CD4-positive, alpha-beta T cell treated with Interleukin-10 for 1 hour (primary cell): ENCODE measurements around the gene JADE3.
A peak's percentile ranks its signal among the peaks of the same experiment; 100 is the strongest.
"Not testable (repeated sequence)": the region's sequence is repeated elsewhere in the genome, so short reads cannot be mapped to it uniquely, and the experiment has no call there.

ENCODE experiments used
- DNase-seq: peaks from one replicate; pipeline ENCODE4 v3.0.0-alpha.2; 2020

Gene JADE3

GRCh38 chrX:46938589-46938988, 26.4 kb downstream of the JADE3 start:
- DNase-seq, result no peak

- DNase-seq, result no peak
These were observed 29.1 kb downstream of the JADE3 start for GRCh38 chrX:46941341-46941740.

GRCh38 chrX:46953137-46953527, 40.9 kb downstream of the JADE3 start:
- DNase-seq, result no peak

DNA sequence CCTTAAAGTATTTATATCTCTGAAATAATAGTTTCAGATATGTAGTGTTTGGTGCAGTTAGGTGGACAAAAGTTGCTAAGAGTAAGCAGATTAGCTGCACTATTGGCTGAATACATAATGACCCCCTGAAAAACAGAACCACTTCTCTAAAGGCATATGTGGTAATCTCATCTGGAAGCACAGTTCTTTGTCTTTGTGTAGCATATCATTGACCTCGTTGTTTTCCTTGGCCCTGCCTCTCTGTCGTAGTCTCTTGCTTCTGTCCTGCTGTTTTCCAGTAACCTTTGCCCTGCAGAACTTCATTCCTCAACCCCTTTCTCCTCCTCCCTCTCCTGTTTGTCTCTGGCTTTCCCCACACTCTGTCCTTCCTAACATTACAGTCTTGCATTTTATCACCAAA, 41.4 kb downstream of the JADE3 start:
- no peak for DNase-seq

DNA sequence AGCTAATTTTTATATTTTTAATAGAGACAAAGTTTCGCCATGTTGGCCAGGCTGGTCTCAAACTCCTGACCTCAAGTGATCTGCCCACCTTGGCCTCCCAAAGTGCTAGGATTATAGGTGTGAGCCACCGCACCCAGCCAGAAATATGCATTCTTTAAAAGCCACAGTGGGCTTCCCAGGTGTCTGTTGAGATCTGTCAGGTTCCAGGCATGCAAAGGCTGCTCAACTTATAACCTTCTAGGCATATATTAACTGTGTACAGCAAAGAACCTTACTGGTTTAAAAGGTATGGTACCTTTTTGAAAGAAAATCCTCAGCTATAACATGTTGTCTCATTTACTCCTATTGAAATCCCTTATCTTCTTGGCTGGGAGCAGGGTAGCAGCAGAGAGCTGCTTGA, 42.5 kb downstream of the JADE3 start:
- no peak for DNase-seq

GRCh38 chrX:46956589-46956988, 44.4 kb downstream of the JADE3 start:
- not testable (repeated sequence) for DNase-seq

GRCh38 chrX:46957297-46957696, 45.1 kb downstream of the JADE3 start:
- DNase-seq, result no peak

DNA sequence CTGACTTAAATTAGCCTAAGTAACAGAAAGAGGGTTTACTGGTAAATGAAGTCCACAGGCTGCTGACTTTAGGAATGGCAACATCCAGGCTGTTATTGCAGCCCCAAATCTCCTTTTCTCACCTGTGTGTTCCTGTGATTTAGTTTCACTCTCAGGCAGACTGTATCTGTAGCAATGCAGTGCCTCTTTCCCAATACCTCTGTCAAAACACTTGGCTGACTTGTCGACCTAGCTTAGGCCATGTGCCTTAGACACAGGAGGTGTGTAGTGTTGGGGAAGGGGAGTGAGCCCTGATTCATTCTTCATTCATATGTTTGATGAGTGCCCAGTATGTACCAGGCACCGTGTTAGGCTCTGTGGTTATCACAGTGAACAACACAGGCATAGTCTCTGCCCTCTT, 46.9 kb downstream of the JADE3 start:
- no peak for DNase-seq

DNA sequence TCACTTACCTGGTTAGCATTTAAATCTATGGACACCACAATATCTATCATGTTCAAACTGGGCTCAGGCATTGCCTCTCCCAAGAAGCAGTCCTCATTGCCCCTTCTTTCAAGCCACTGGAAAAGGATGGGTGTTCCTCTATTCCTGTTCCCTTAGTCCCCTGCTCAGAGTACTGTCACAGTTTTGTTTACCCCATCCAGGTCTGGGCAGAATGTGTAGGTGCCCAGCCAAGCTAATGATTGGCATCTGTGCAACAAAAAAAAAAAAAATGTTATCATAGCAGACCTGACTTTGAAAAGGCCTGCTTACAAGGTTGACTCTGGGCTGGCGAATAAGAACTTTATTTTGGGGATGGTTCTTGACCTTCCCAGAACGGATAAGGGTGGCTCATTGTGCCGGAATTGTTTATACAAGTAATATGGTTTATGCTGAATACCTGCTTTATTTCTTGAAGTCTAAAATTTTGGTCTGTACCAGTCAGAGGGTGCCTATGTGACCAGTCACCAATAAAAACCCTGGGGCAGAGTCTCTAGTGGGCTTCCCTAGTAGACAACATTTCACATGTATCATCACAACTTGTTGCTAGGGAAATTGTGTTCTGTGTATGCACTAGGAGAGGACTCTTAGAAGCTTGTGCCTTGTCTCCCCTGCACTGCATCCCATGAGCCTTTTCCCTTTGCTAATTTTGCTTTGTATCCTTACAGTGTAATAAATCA, 47.9 kb downstream of the JADE3 start:
- no peak for DNase-seq

DNA sequence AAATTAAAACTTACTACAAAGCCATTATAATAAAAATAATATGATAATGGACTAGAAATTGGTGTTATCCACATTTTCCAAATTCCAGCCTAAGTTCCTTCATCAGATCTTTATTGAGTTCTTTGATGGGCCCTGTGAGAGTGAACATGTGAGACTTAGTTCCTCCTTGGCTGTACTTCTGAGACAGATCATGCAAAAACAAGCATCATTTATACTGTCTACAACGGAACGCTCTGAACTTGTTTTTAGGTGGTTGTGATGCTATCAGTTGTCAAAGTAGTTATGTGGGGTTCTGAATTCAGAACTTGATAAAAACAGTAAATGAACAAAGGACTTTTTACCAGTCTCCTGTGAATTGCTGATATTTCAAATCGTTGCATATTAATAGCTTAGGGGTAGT, 48.9 kb downstream of the JADE3 start:
- DNase-seq, result no peak

DNA sequence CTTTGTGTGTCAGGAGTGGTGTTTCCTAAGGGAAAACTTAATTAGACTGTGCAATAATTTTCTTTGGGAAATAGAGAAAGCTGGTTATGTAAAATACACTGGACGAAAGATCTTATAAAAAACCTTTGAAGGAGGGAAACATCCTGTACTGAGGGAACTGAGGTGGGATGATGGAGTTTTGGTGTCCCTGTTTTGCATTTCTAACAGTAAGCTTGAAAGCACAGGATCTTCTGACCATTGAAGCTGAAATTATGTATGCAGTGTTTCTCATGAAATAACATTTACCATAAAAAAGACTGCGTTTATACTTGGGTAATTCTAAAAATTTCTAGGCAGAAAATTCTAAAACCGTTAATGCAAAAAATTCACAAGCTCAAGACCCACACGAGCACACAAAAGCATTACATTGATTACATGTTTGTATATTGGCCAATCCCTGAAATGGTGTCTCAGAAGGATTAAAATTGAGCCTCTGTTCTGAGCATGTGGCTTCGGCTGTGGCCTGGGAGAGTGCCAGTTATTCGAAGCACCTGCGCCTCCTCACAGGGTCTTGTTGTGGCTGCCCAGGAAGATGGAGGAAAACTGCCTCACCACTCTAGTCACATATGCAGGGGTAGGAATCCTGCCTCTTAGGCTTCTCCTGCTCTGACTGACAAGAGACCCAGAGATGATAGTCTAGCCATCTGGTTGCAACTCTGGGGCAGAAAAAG, 49.5 kb downstream of the JADE3 start:
- no peak for DNase-seq

- DNase-seq, result no peak
These were observed 53.0 kb downstream of the JADE3 start for GRCh38 chrX:46965125-46965758.

DNA sequence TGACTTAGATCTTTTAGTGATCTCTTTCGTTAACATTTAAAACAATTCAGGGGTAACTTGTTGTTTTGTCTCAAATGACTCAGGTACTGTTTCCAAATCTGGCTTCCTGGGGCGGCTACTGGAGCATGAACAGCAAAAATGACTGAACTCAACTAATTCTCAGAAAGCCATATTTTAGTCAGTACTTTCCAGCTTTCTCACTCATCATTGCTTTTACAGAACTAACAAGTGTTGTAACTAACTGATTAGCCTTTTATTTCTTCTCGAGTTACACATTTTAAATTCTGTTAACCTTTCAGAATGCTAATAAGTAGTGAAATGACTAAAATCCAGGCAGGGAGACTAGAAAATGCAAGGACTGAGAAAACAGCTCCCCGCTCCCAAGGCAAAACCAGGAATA, 55.3 kb downstream of the JADE3 start:
- no peak for DNase-seq

- DNase-seq, result not testable (repeated sequence)
These were observed 64.8 kb downstream of the JADE3 start for GRCh38 chrX:46977046-46977445.

DNA sequence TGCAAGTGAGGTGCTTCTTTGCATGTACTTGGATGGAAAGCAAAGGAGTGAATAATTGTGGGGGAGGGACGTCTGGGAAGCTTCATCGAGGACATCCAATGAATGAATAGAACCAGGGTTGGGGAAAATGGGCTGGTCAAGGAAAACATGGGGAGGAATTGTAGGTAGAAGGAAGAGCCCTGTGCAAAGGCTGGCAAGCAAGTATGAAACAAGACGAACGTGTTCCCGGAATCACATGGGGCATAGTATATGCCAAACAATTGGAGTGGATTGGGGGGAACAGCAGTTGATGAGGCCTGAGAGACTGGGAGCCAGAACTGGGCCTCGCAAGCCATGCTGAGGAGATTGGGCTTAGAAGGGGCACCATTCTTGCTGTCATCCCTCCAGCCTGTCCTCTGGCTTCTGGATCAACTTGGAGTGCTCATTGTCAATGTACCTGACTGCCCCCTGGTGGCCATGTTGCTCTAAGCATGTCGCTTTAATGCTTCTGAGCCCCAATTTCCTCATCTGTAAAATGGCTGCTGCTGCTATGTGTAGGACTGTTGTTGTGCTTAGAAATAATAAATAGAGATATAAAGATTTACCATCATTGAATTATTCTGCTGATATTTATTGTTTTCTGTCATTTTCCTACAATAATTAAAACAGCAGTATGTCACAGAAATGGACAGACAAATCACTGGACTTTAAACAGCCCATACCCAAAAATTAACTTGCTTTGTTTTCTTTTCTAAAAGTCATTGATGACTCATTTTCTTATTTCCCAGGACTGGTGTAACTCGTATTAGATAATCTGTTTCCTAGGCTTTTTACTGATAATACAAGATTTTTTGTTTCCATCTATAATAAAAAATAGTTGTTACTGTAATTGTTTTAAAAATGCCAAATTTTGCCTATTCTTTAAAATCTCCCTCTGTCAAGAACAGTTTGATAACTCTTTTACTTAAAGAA, 66.4 kb downstream of the JADE3 start:
- peak; percentile 67 for DNase-seq

DNA sequence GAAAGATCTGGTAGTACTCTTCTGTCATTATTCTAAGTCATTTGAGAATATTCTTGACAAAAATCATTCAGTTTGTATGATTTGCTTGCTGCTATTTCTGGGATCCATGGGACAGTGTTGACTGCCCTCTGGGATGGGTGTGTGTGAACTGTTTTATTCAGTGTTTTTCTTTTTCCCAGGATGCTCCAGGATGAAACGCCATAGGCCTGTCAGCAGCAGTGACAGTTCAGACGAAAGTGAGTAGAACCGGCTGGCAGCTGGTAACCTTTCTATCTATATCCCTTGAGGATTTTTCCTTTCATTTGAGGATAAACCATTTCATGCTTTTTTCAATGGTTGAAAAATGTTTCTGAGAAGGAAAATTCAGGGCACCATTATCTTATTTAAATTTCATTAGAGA, 72.5 kb downstream of the JADE3 start:
- no peak for DNase-seq

DNA sequence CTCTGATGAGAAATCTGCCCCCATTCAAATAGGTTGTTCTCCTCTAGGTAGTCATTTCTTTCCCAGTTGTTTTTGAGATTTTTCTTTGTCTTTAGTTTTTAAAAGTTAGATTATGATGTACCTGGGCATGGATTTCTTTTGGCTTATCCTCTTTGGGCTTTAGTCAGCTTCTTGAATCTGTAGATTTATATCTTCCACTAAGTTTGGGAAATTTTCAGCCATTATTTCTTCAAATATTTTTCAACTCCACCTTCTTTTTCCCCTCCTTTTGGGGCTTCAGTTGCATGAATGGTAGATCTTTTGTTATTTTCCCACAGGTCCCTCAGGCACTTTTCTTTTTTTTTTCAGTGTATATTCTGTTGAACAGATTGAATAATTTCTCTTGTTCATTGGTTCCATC, 77.3 kb downstream of the JADE3 start:
- no peak for DNase-seq

- DNase-seq, result no peak
These were observed 79.4 kb downstream of the JADE3 start for GRCh38 chrX:46991664-46992063.

DNA sequence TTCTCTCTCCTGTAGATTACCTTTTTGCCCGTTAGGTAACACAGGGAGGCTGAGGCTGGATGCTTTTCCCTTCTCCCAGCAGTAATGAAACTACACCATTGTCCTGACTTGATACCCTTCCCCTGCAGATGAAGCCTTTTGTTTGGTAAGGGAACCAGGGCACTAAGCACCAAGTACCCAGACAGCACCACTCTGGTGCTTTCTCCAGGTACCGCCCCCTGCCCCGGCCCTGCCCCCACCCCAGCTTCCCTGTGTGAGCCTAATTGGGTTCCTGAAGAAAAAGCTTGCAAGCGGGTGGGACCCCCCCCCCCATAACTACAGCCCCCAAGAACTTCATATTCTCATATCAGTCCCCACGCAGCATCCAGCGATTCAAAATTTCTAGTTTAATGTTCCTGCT, 79.8 kb downstream of the JADE3 start:
- no peak for DNase-seq

GRCh38 chrX:46994096-46994495, 81.9 kb downstream of the JADE3 start:
- DNase-seq, result no peak

- DNase-seq, result no peak
These were observed 99.9 kb downstream of the JADE3 start for GRCh38 chrX:47012131-47012530.

DNA sequence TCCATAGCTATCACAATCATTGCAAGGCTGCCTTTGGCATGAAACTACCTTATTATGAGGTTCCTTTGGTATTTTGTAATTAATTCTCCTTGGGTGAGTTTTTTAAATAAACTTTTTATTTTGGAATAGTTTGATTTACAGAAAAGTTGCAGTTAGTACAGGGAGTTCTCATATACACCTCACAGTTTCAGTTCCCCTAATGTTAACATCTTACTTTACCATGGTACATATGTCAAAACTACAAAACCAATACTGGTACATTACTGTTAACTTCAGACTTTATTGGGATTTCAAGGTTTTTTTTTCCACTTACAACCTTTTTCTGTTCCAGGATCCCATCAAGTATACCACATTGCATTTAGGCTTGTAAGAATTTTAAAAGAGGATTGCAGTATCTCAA, 114.0 kb downstream of the JADE3 start:
- no peak for DNase-seq

DNA sequence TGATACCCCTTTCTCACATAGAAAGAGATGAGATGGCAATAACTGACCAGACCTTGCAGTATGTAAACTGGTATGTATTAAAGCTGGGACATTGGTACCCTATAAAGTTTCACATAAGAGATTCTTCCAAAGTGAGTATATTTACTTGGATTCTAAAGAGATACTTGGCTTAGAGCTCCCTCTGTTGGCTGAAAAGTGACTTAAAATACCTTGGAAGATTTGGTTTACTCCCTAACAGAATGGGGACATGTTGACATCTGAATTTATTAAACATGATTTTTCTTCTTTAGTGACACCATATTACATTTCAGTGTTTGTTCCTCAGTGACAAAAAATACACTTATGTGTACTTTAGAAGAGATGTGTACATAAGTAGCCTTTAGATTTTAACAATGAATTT, 118.1 kb downstream of the JADE3 start:
- peak; percentile 47 for DNase-seq
